GM12878 (cell line): ENCODE measurements around the gene NCAM2. TPM values are rescaled to one million over a fixed set of nuclear protein-coding genes. Genes with fewer than 3 reads are reported as not detected.

Experiments used
- CEBPZ ChIP-seq: fragments of 150-350 bp; IDR thresholded peaks from 2 replicates; pipeline ENCODE4 v1.6.1; 2016; ENCODE audit warnings: low read depth, low read length
- CREB1 ChIP-seq: IDR thresholded peaks from 2 replicates; pipeline ENCODE4 v1.6.1; 2012; ENCODE audit warnings: low read depth, mild to moderate bottlenecking, inconsistent platforms
- NFYA ChIP-seq: IDR thresholded peaks from 2 replicates; pipeline ENCODE4 v1.6.1; 2011; ENCODE audit warnings: low read depth, mild to moderate bottlenecking, low read length, improper control_type of control experiment, borderline replicate concordance
- NR2C2 ChIP-seq: IDR thresholded peaks from 2 replicates; pipeline ENCODE4 v1.6.1; 2011; ENCODE audit warnings: borderline replicate concordance, low read depth; ENCODE audit not compliant: control insufficient read depth, insufficient read length
- PML ChIP-seq: IDR thresholded peaks from 2 replicates; pipeline ENCODE4 v1.6.1; 2012; ENCODE audit warnings: low read length, inconsistent platforms
- POU2F2 ChIP-seq: IDR thresholded peaks from 3 replicates; pipeline ENCODE4 v1.6.1; 2011; ENCODE audit warnings: low read depth, mild to moderate bottlenecking, low read length, borderline replicate concordance
- PRDM15 ChIP-seq: fragments of 450-650 bp; formaldehyde crosslinking; IDR thresholded peaks from 2 replicates; pipeline ENCODE4 v1.4.0; 2020; ENCODE audit warnings: mild to moderate bottlenecking, moderate library complexity
- RB1 ChIP-seq: fragments of 450-650 bp; formaldehyde crosslinking; IDR thresholded peaks from 2 replicates; pipeline ENCODE4 v1.6.1; 2017; ENCODE audit warnings: mild to moderate bottlenecking, borderline replicate concordance
- SMAD1 ChIP-seq: fragments of 450-650 bp; IDR thresholded peaks from 2 replicates; pipeline ENCODE4 v1.6.1; 2018; ENCODE audit warnings: mild to moderate bottlenecking, low read depth; ENCODE audit not compliant: partially characterized antibody
- ZBTB4 ChIP-seq: fragments of 450-650 bp; formaldehyde crosslinking; IDR thresholded peaks from 2 replicates; pipeline ENCODE4 v1.4.0; 2022; ENCODE audit warnings: mild to moderate bottlenecking, moderate library complexity
- polyA plus RNA-seq, 11 experiments: library from polyadenylated mRNA; depleted of rRNA in 4 of 11; unstranded in 6 of 11; stranded (reverse) in 5 of 11; fragments of >200 nt; fragmentation: Nextera tagmentation in 4 of 11; fragmentation: Illumina TruSeq in 1 of 11; extraction: Ambion mirVana in 4 of 11; extraction: Trizol in 1 of 11; gene quantifications; 1 replicate in 1 of 11; 2 replicates in 10 of 11; pipeline versions ENCODE4 v1.2.1 to v1.2.3, GENCODE V29; 2011 to 2016; ENCODE audit warnings: inconsistent platforms in 2 of 11, missing spikeins in 2 of 11, low read depth in 1 of 11
- total RNA-seq, 4 experiments: library from RNA; depleted of rRNA in 3 of 4; stranded (reverse); fragments of >200 nt in 3 of 4; fragmentation: Illumina TruSeq in 1 of 4; extraction: Trizol in 1 of 4; gene quantifications; 2 replicates each; pipeline versions ENCODE4 v1.2.1 to v1.2.3, GENCODE V29; 2013 to 2021

NCAM2 gene
- total and polyA plus RNA-seq, 10 of the 15 experiments (the other 5 are each of a cell fraction or from before 2014, with no cell fraction given): 0.23 to 0.27 TPM; not detected in 8

- TF ChIP-seq ZBTB4 (CRISPR knock-in tag): no peak
- no peak for TF ChIP-seq POU2F2
- no peak for TF ChIP-seq PML
- TF ChIP-seq NFYA: no peak
- TF ChIP-seq CEBPZ: no peak
- no peak for TF ChIP-seq SMAD1
- TF ChIP-seq NR2C2: no peak
- TF ChIP-seq PRDM15 (CRISPR knock-in tag): no peak
- no peak for TF ChIP-seq CREB1
- no peak for TF ChIP-seq RB1
Observed at GRCh38 chr21:21074305-21074704, 76.1 kb downstream of the NCAM2 start (continued).
